Esophagus muscularis mucosa (tissue), 4 donors: ENCODE data around the gene ZBTB34. TPM values are rescaled to one million over a fixed set of nuclear protein-coding genes. Genes with fewer than 3 reads are reported as not detected.
A peak's percentile ranks its signal among the peaks of the same experiment; 100 is the strongest.

Experiments
- DNase-seq: peaks from one replicate; pipeline ENCODE4 v3.0.0-alpha.2; 2017; ENCODE audit errors: extremely low spot score
- H3K27ac ChIP-seq, 4 donors: fragments of 200-600 bp; sonication (generic); replicated peaks in 1 of 4; 1 replicate in 3 of 4; 2 replicates in 1 of 4; pipeline ENCODE4 v1.5.1; 2016 to 2019; ENCODE audit warnings: mild to moderate bottlenecking in 1 of 4
- H3K27me3 ChIP-seq, 4 donors: fragments of 200-600 bp; sonication (generic); one replicate each; pipeline versions ENCODE4 v1.5.1 to v1.6.0; 2016 to 2019
- H3K36me3 ChIP-seq, 4 donors: fragments of 200-600 bp; sonication (generic); one replicate each; pipeline ENCODE4 v1.5.1; 2016 to 2019
- H3K4me1 ChIP-seq, 4 donors: fragments of 200-600 bp; sonication (generic); one replicate each; pipeline ENCODE4 v1.5.1; 2016 to 2019
- H3K4me3 ChIP-seq, 4 donors: fragments of 200-600 bp; sonication (generic); 1 replicate in 2 of 4; 2 replicates in 2 of 4; pipeline ENCODE4 v1.5.1; 2016 to 2019; ENCODE audit warnings: mild to moderate bottlenecking in 4 of 4, moderate library complexity in 1 of 4
- H3K9me3 ChIP-seq, 4 donors: fragments of 200-600 bp; sonication (generic); 1 replicate in 3 of 4; 2 replicates in 1 of 4; pipeline ENCODE4 v1.5.1; 2016 to 2019
- CTCF ChIP-seq, 3 experiments: fragments of 200-600 bp in 2 of 3; fragments of 450-650 bp in 1 of 3; sonication (generic) in 2 of 3; IDR thresholded peaks; one replicate each; pipeline ENCODE4 v1.5.1; 2017 to 2019; ENCODE audit warnings: antibody characterized with exemption in 3 of 3, mild to moderate bottlenecking in 2 of 3, moderate library complexity in 1 of 3
- EP300 ChIP-seq: sonication (generic); formaldehyde crosslinking; IDR thresholded peaks from one replicate; pipeline ENCODE4 v1.6.1; 2017; ENCODE audit warnings: antibody characterized with exemption
- POLR2A ChIP-seq: fragments of 450-650 bp; IDR thresholded peaks from one replicate; pipeline ENCODE4 v1.6.1; 2017; ENCODE audit warnings: antibody characterized with exemption, moderate library complexity, mild to moderate bottlenecking, low read depth
- POLR2AphosphoS5 ChIP-seq, 2 donors: sonication (generic); formaldehyde crosslinking; IDR thresholded peaks; one replicate each; pipeline ENCODE4 v1.6.1; 2017; ENCODE audit warnings: antibody characterized with exemption in 2 of 2
- WGBS: methylation state at CpG from one replicate; pipeline ENCODE4 v1.1.5; 2018; 5-methylcytosine and 5-hydroxymethylcytosine counted together
- intact Hi-C: fragments of 100-400 bp; cut with DNase I; formaldehyde crosslinking; loops from one replicate; pipeline ENCODE4 v1.15.1; 2023
- total RNA-seq, 4 donors: library from RNA; depleted of rRNA; stranded (reverse); fragments of >200 nt; gene quantifications; one replicate each; pipeline versions ENCODE4 v1.1.0 to v1.2.1, GENCODE V29; 2016

ZBTB34 gene
- total RNA-seq, 4 donors from 2014 or later: 10.4 to 16.8 (median 12.6) TPM

DNA sequence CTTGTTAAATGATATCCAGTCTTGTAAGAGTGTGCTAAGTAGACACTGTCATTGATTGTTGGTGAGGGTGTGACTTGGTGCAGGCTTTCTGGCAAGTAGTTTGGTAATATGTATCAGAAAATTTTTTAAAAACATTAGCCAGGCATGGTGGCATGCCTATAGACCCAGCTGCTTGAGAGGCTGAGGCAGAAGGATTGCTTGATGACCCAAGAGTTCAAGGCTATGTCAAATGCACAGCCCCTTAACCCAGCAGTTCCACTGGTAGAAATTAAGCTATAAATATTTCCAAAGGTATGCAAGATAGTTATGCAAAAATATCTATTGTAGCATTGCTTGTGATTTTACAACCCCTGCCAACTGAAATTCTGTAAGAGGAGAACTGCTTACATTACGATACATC, 31.4 kb upstream of the ZBTB34 start:
- 75% methylated on average over 1 of the region's 1 CpG for WGBS
- peaks cover 11 to 47% (median 28%) of the 10 kb centered on the region in 4 donors for H3K36me3 ChIP-seq
- TF ChIP-seq CTCF (IDR thresholded peaks at IDR 0.05) (no peak), EP300 (no peak), POLR2AphosphoS5 (IDR thresholded peaks at IDR 0.05) (no peak), POLR2A (no peak)
- no peak for DNase-seq
- H3K27ac ChIP-seq: no peak overlapping the region
- intact Hi-C loops: no loop called here
- H3K4me1 ChIP-seq: peaks cover 0 to 6% (median 5%) of the 10 kb centered on the region in 4 donors
- no peaks in the 10 kb centered on the region for H3K9me3 ChIP-seq
- H3K4me3 ChIP-seq: no peak overlapping the region
- H3K27me3 ChIP-seq: no peaks in the 10 kb centered on the region

- no peak for TF ChIP-seq POLR2AphosphoS5 (IDR thresholded peaks at IDR 0.05)
- intact Hi-C loops: no loop called here
- H3K9me3 ChIP-seq: no peaks in the 10 kb centered on the region
- H3K4me1 ChIP-seq: peaks cover 0 to 8% (median 5%) of the 10 kb centered on the region in 4 donors
- H3K4me3 ChIP-seq: no peak overlapping the region
- H3K27me3 ChIP-seq: no peaks in the 10 kb centered on the region
- no peak overlapping the region for H3K27ac ChIP-seq
- peaks cover 8 to 52% (median 35%) of the 10 kb centered on the region in 4 donors for H3K36me3 ChIP-seq
- 86% methylated on average over 3 of the region's 3 CpGs for WGBS
- no peak for DNase-seq
These were observed 29.6 kb upstream of the ZBTB34 start for GRCh38 chr9:126830827-126831226.

DNA sequence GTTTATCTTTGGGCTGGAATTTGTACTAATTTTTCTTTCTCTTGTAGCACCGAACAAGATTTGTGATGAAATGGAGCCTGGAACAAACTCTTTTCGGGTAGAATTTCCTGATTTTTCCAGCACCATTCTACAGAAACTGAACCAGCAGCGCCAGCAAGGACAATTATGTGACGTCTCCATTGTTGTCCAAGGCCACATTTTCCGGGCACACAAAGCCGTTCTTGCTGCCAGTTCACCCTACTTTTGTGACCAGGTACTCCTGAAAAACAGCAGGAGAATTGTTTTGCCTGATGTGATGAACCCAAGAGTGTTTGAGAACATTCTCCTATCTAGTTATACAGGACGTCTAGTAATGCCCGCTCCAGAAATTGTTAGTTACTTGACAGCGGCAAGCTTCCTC, 28.0 kb upstream of the ZBTB34 start:
- no peak for TF ChIP-seq POLR2AphosphoS5 (IDR thresholded peaks at IDR 0.05)
- no peak for TF ChIP-seq POLR2A
- no peak for TF ChIP-seq EP300
- TF ChIP-seq CTCF (IDR thresholded peaks at IDR 0.05): no peak

GRCh38 chr9:126833020-126833419, 27.4 kb upstream of the ZBTB34 start:
- H3K4me3 ChIP-seq: no peak overlapping the region
- TF ChIP-seq EP300: no peak
- TF ChIP-seq POLR2A: no peak
- no peak for TF ChIP-seq CTCF (IDR thresholded peaks at IDR 0.05)
- TF ChIP-seq POLR2AphosphoS5 (IDR thresholded peaks at IDR 0.05): no peak
- peaks cover 8 to 56% (median 34%) of the 10 kb centered on the region in 4 donors for H3K36me3 ChIP-seq
- no peak overlapping the region for H3K27ac ChIP-seq
- no peaks in the 10 kb centered on the region for H3K9me3 ChIP-seq
- 91% methylated on average over 23 of the region's 24 CpGs for WGBS
- no peaks in the 10 kb centered on the region for H3K27me3 ChIP-seq
- intact Hi-C loops: no loop called here
- peaks cover 2 to 12% (median 9%) of the 10 kb centered on the region in 4 donors for H3K4me1 ChIP-seq
- no peak for DNase-seq

More for the DNA sequence above, 28.0 kb upstream of the ZBTB34 start:
- intact Hi-C loops: no loop called here
- Histone ChIP-seq H3K4me3 (no peak overlapping the region), H3K4me1 (peaks cover 0 to 12% (median 8%) of the 10 kb centered on the region in 4 donors), H3K27me3 (no peaks in the 10 kb centered on the region), H3K27ac (no peak overlapping the region), H3K9me3 (no peaks in the 10 kb centered on the region), H3K36me3 (peaks cover 8 to 60% (median 35%) of the 10 kb centered on the region in 4 donors)
- DNase-seq: no peak
- WGBS: 89% methylated on average over 9 of the region's 9 CpGs

DNA sequence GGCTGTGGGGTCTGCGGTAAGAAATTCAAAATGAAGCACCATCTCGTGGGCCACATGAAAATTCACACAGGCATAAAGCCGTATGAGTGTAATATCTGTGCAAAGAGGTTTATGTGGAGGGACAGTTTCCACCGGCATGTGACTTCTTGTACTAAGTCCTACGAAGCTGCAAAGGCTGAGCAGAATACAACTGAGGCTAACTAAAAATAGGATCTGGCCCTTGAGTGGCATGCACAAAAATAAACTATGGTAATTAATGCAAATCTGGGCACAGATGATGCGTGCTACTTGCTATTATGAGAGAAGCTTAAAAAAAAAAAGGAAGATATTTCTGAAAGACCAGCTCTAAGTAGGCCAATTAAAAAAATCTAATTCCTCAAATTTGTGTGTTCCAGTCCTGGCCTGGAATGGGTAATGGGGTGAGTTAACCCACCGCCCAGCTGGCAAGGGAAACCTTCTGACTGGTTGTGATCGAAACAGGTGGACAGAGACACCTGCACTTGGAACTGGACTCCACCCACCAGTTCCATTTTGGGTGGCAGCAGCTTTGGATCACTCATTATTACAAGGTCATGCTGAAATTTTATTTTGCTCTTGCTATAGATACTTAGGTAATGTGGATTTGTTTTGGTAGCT, 26.6 kb upstream of the ZBTB34 start:
- WGBS: 88% methylated on average over 8 of the region's 8 CpGs
- Histone ChIP-seq H3K9me3 (no peaks in the 10 kb centered on the region), H3K27ac (no peak overlapping the region), H3K4me1 (peaks cover 7 to 18% (median 14%) of the 10 kb centered on the region in 4 donors), H3K4me3 (no peak overlapping the region), H3K36me3 (peaks cover 8 to 63% (median 39%) of the 10 kb centered on the region in 4 donors), H3K27me3 (no peaks in the 10 kb centered on the region)
- intact Hi-C loops: no loop called here
- DNase-seq: peak; percentile 86
- TF ChIP-seq EP300 (no peak), POLR2AphosphoS5 (IDR thresholded peaks at IDR 0.05) (no peak), POLR2A (no peak), CTCF (IDR thresholded peaks at IDR 0.05) (no peak)
